ENCODE data around the gene ILKAP.

DNA sequence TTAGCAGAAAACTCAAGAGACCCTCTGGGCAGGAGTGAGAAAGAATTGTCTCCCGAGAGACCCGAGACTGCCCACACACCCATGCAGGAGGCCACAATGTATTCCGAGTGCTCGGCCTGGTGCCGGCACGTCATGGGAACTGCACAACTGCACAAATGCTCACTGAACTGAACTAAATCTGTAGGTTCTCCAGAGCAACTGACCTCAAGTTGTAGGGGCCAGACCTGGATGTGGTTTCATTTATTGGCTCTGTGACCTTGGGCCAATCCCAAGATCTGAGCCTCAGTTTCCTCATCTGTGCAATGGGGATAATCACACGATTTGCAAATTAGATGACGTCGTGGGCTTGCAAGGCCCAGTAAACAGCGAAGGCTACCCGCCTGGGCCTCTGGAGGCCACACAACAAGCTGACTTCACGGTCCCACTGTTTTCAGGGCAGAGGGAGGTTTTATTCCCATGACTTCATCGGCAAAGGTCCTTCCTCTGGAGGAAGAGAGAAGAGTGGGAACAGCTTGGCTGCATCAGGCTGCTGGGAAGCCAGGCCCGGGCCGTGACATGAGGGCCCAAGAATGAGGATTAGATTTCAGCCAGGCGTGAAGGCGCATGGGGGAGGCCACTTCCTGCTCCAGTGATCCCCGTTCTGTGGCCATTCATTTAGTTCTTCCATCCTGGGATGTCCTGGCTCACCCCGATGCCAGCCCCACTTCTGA is 48.3 kb downstream of the ILKAP start:
- TF ChIP-seq, protein P1, sequence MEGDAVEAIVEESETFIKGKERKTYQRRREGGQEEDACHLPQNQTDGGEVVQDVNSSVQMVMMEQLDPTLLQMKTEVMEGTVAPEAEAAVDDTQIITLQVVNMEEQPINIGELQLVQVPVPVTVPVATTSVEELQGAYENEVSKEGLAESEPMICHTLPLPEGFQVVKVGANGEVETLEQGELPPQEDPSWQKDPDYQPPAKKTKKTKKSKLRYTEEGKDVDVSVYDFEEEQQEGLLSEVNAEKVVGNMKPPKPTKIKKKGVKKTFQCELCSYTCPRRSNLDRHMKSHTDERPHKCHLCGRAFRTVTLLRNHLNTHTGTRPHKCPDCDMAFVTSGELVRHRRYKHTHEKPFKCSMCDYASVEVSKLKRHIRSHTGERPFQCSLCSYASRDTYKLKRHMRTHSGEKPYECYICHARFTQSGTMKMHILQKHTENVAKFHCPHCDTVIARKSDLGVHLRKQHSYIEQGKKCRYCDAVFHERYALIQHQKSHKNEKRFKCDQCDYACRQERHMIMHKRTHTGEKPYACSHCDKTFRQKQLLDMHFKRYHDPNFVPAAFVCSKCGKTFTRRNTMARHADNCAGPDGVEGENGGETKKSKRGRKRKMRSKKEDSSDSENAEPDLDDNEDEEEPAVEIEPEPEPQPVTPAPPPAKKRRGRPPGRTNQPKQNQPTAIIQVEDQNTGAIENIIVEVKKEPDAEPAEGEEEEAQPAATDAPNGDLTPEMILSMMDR (IDR thresholded peaks at IDR 0.05) = no peak
- TF ChIP-seq POLR2A (IDR thresholded peaks at IDR 0.05) = no peak
